Activated CD4-positive, CD25-positive, alpha-beta regulatory T cell treated with anti-CD3 and anti-CD28 coated beads, Interleukin-2, amount 50 U/mL, for 16 hours (primary cell): ENCODE results near the gene METRN.

Experiments
- DNase-seq: peaks from one replicate; pipeline ENCODE4 v3.0.0-alpha.2; 2020; ENCODE audit warnings: low read depth, low spot score

Gene METRN

GRCh38 chr16:759110-759910 lies 44.4 kb downstream of the METRN start:
- DNase-seq = no peak

GRCh38 chr16:760065-760464 lies 45.1 kb downstream of the METRN start:
- no peak for DNase-seq

- DNase-seq = no peak
These were observed 45.8 kb downstream of the METRN start, which contains the start of gene MSLN for GRCh38 chr16:760545-761343. Gene MSLN, plus strand, starts transcription at chr16:760734. Its CDS starts 1,947 bp downstream, at chr16:762681.

- no peak for DNase-seq
These were observed 47.0 kb downstream of the METRN start for GRCh38 chr16:761625-762513.

- no peak for DNase-seq
These were observed 47.8 kb downstream of the METRN start for GRCh38 chr16:762595-763268.

- DNase-seq = no peak
These were observed 48.7 kb downstream of the METRN start for GRCh38 chr16:763369-764183.

GRCh38 chr16:764184-764750 lies 49.3 kb downstream of the METRN start:
- DNase-seq = no peak

- no peak for DNase-seq
These were observed 50.0 kb downstream of the METRN start for GRCh38 chr16:764848-765487.

- DNase-seq = no peak
These were observed 50.6 kb downstream of the METRN start for GRCh38 chr16:765488-765865.

GRCh38 chr16:766008-766819 lies 51.3 kb downstream of the METRN start:
- no peak for DNase-seq

GRCh38 chr16:766820-767640 lies 52.1 kb downstream of the METRN start:
- no peak for DNase-seq

GRCh38 chr16:767743-768235 lies 52.9 kb downstream of the METRN start:
- DNase-seq = no peak

- no peak for DNase-seq
These were observed 53.5 kb downstream of the METRN start for GRCh38 chr16:768428-768827.
